OCI-LY7 (cell line): ENCODE results near the gene KCNIP3. TPM values are rescaled to one million over a fixed set of nuclear protein-coding genes. Genes with fewer than 3 reads are reported as not detected.

Source experiments
- BruUV-seq: library from RNA; stranded (reverse); fragments of 400-500 nt; replicated peaks from 2 replicates; lab custom pipeline; 2021; lab: Mats Ljungman, UMichigan
- CTCF ChIA-PET: fragments of 300-600 bp; sonication (Branson Sonifier 250); formaldehyde crosslinking; loops from one replicate; lab custom pipeline; 2022; ENCODE audit warnings: antibody characterized with exemption; ENCODE audit not compliant: unreplicated experiment; lab: Charles Lee
- POLR2A ChIA-PET: fragments of 300-600 bp; sonication (Branson Sonifier 250); formaldehyde crosslinking; loops from one replicate; lab custom pipeline; 2022; ENCODE audit warnings: antibody characterized with exemption; lab: Charles Lee
- DNase-seq: peaks from one replicate; pipeline ENCODE4 v3.0.0-alpha.2; 2015; ENCODE audit warnings: low spot score
- H2AFZ ChIP-seq: fragments of 200-600 bp; sonication (generic), shearing (Covaris generic); 2 replicates; pipeline ENCODE4 v1.6.1; 2014; ENCODE audit warnings: mild to moderate bottlenecking, antibody characterized with exemption, low read length, moderate library complexity
- H3K27ac ChIP-seq: fragments of 200-600 bp; sonication (generic); 2 replicates; pipeline ENCODE4 v1.5.1; 2014; ENCODE audit warnings: mixed run types, low read depth, mild to moderate bottlenecking, moderate library complexity, low read length, inconsistent platforms; ENCODE audit not compliant: poor library complexity, severe bottlenecking
- H3K36me3 ChIP-seq: fragments of 200-600 bp; sonication (generic); 2 replicates; pipeline ENCODE4 v1.6.1; 2014; ENCODE audit warnings: mild to moderate bottlenecking, antibody characterized with exemption, low read length, moderate library complexity, mixed read lengths; ENCODE audit not compliant: insufficient read depth
- H3K4me1 ChIP-seq: fragments of 200-600 bp; sonication (generic); 2 replicates; pipeline ENCODE4 v1.5.1; 2014; ENCODE audit warnings: mild to moderate bottlenecking, low read length; ENCODE audit not compliant: insufficient read depth, poor library complexity, severe bottlenecking
- H3K4me2 ChIP-seq: fragments of 200-600 bp; sonication (generic); 2 replicates; pipeline ENCODE4 v1.6.1; 2014; ENCODE audit warnings: mild to moderate bottlenecking, low read length
- H3K4me3 ChIP-seq: fragments of 200-600 bp; sonication (generic); 2 replicates; pipeline ENCODE4 v1.5.1; 2014; ENCODE audit warnings: mild to moderate bottlenecking, low read depth, low read length; ENCODE audit not compliant: poor library complexity, severe bottlenecking
- H3K79me2 ChIP-seq: fragments of 200-600 bp; sonication (generic); 2 replicates; pipeline ENCODE4 v1.6.1; 2016; ENCODE audit warnings: low read depth, mild to moderate bottlenecking, low read length, moderate library complexity, mixed read lengths; ENCODE audit not compliant: insufficient read depth
- H3K9me2 ChIP-seq: fragments of 200-600 bp; sonication (generic); 2 replicates; pipeline ENCODE4 v1.6.1; 2016; ENCODE audit warnings: mild to moderate bottlenecking, low read length, mixed read lengths; ENCODE audit not compliant: insufficient read depth
- H3K9me3 ChIP-seq: fragments of 200-600 bp; sonication (generic); 2 replicates; pipeline ENCODE4 v1.6.1; 2014; ENCODE audit warnings: mild to moderate bottlenecking, mixed run types, low read length, mixed read lengths
- H4K20me1 ChIP-seq: fragments of 200-600 bp; sonication (generic); 2 replicates; pipeline ENCODE4 v1.6.1; 2014; ENCODE audit warnings: mild to moderate bottlenecking, antibody characterized with exemption, low read length, moderate library complexity, mixed read lengths; ENCODE audit not compliant: insufficient read depth
- CTCF ChIP-seq: fragments of 200-600 bp; sonication (generic); conservative IDR thresholded peaks from 2 replicates; pipeline ENCODE4 v1.5.1; 2014; ENCODE audit warnings: mild to moderate bottlenecking, antibody characterized with exemption, low read length, moderate library complexity, mixed read lengths
- EZH2phosphoT487 ChIP-seq: fragments of 200-600 bp; sonication (generic); IDR thresholded peaks from 2 replicates; pipeline ENCODE4 v1.6.1; 2018; ENCODE audit warnings: low read depth, borderline replicate concordance, mild to moderate bottlenecking, mixed run types, antibody characterized with exemption, low read length, moderate library complexity, mixed read lengths
- intact Hi-C: fragments of 100-400 bp; cut with micrococcal nuclease; formaldehyde crosslinking; loops from one replicate; pipeline ENCODE4 v1.10.0; 2022; ENCODE audit not compliant: unreplicated experiment
- total RNA-seq, 2 experiments: library from RNA; depleted of rRNA in 1 of 2; stranded (reverse); fragments of >200 nt in 1 of 2; shearing (Covaris generic) in 1 of 2; gene quantifications; 2 replicates each; pipeline ENCODE4 v1.2.3, GENCODE V29; 2014 to 2022

The KCNIP3 gene
- total RNA-seq, 2 experiments from 2014 or later: not detected

DNA sequence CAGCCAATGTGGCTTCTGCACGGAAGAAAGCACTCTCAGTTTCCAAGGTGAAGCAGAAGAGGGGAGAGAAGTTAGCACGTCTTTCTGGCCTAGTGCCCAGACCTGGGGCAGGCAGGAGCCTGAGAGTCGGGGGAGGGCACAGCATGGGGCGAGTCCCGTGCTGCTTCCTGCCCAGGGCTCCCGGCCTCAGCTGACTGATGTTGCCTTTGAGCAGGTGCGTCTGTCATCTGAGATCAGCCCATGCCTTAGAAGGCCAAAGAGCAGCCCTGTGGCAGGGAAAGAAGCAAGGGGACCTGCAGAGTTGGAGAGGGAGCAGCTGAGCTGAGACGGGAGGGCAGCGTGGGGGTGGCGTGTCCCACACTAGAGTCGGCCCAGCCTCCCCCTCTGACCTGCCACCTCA lies 3.3 kb downstream of the KCNIP3 start:
- Histone ChIP-seq H3K27ac (no peak overlapping the region), H3K4me2 (no peak overlapping the region), H4K20me1 (no peaks in the 10 kb centered on the region), H2AFZ (no peak overlapping the region), H3K9me3 (no peaks in the 10 kb centered on the region), H3K4me1 (no peaks in the 10 kb centered on the region), H3K36me3 (no peaks in the 10 kb centered on the region), H3K79me2 (no peaks in the 10 kb centered on the region), H3K9me2 (no peaks in the 10 kb centered on the region), H3K4me3 (no peak overlapping the region)
- POLR2A ChIA-PET: no interaction called here
- no TSS peak for BruUV-seq
- intact Hi-C loops: no loop called here
- CTCF ChIA-PET: no interaction called here
- no peak for DNase-seq
- TF ChIP-seq EZH2phosphoT487 (no peak), CTCF (no peak)

DNA sequence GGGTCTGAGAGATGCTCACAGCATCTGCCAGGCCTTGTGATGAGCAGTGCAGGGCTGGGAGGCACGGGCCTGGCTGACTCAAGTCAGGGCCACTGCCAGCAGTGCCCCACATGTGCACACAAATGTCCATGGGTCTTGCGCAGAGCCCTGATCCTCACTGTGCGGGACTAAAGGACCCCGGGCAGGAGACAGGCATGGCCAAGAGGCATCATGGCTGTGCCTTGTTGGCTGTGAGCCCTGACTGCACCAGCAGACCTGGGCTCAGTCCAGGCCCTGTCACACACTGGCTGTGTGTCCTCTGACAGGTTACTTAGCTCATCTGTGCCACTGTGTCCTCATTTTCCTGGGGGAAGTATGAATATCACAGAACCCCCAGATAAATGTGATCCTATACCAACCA lies 4.0 kb downstream of the KCNIP3 start:
- no TSS peak for BruUV-seq
- Histone ChIP-seq H3K4me1 (no peaks in the 10 kb centered on the region), H2AFZ (no peak overlapping the region), H3K4me2 (no peak overlapping the region), H3K79me2 (no peaks in the 10 kb centered on the region), H3K36me3 (no peaks in the 10 kb centered on the region), H4K20me1 (no peaks in the 10 kb centered on the region), H3K27ac (no peak overlapping the region), H3K9me3 (no peaks in the 10 kb centered on the region), H3K9me2 (no peaks in the 10 kb centered on the region), H3K4me3 (no peak overlapping the region)
- no peak for DNase-seq
- TF ChIP-seq EZH2phosphoT487: no peak
- TF ChIP-seq CTCF: no peak
- ChIA-PET CTCF (no interaction called here), POLR2A (no interaction called here)
- intact Hi-C loops: no loop called here

- no peaks in the 10 kb centered on the region for H3K4me1 ChIP-seq
- no peak overlapping the region for H3K4me2 ChIP-seq
- H3K79me2 ChIP-seq: no peaks in the 10 kb centered on the region
- intact Hi-C loops: no loop called here
- H3K9me2 ChIP-seq: no peaks in the 10 kb centered on the region
- H3K27ac ChIP-seq: no peak overlapping the region
- CTCF ChIA-PET: no interaction called here
- no peaks in the 10 kb centered on the region for H4K20me1 ChIP-seq
- TF ChIP-seq EZH2phosphoT487 (no peak), CTCF (no peak)
- no peaks in the 10 kb centered on the region for H3K9me3 ChIP-seq
- H3K4me3 ChIP-seq: no peak overlapping the region
- H2AFZ ChIP-seq: no peak overlapping the region
- no peak for DNase-seq
- no TSS peak for BruUV-seq
- POLR2A ChIA-PET: no interaction called here
- no peaks in the 10 kb centered on the region for H3K36me3 ChIP-seq
Measured at GRCh38 chr2:95301876-95302641, 4.9 kb downstream of the KCNIP3 start.
